ENCODE results near the gene ERC1.
"Not testable (repeated sequence)": the region's sequence is repeated elsewhere in the genome, so short reads cannot be mapped to it uniquely, and the experiment has no call there.

DNA sequence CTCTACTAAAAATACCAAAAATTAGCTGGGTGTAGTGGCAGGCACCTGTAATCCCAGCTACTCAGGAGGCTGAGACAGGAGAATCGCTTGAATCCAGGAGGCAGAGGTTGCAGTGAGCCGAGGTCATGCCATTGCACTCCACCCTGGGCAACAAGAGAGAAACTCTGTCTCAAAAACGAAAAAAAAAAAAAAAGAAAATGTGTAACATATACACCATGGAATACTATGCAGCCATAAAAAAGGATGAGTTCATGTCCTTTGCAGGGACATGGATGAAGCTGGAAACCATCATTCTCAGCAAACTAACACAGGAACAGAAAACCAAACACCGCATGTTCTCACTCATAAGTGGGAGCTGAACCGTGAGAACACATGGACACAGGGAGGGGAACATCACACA, 326.0 kb downstream of the ERC1 start:
- TF ChIP-seq, protein P1, sequence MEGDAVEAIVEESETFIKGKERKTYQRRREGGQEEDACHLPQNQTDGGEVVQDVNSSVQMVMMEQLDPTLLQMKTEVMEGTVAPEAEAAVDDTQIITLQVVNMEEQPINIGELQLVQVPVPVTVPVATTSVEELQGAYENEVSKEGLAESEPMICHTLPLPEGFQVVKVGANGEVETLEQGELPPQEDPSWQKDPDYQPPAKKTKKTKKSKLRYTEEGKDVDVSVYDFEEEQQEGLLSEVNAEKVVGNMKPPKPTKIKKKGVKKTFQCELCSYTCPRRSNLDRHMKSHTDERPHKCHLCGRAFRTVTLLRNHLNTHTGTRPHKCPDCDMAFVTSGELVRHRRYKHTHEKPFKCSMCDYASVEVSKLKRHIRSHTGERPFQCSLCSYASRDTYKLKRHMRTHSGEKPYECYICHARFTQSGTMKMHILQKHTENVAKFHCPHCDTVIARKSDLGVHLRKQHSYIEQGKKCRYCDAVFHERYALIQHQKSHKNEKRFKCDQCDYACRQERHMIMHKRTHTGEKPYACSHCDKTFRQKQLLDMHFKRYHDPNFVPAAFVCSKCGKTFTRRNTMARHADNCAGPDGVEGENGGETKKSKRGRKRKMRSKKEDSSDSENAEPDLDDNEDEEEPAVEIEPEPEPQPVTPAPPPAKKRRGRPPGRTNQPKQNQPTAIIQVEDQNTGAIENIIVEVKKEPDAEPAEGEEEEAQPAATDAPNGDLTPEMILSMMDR (IDR thresholded peaks at IDR 0.05) = not testable (repeated sequence)
- TF ChIP-seq POLR2A (IDR thresholded peaks at IDR 0.05); EP300 (IDR thresholded peaks at IDR 0.05; ENCODE audit: low read depth): not testable (repeated sequence)
